Right ventricle myocardium superior (tissue), 1 donor: Measurements from ENCODE around the gene IRF3. TPM values are rescaled to one million over a fixed set of nuclear protein-coding genes. Genes with fewer than 3 reads are reported as not detected.

ENCODE experiments used
- ATAC-seq: fragments of 200-7000 bp; cut with Tn5 transposase; one replicate; pipeline ENCODE4 v1.9.1; 2020; ENCODE audit warnings: mild to moderate bottlenecking; ENCODE audit not compliant: poor library complexity
- DNase-seq: peaks from one replicate; pipeline ENCODE4 v3.0.0-alpha.2; 2020
- intact Hi-C: fragments of 100-400 bp; cut with DNase I; formaldehyde crosslinking; loops from one replicate; pipeline ENCODE4 v1.11.2; 2022
- long read RNA-seq: library from polyadenylated mRNA; unstranded; transcript quantifications from one replicate; pipeline ENCODE4 v2.0.0, GENCODE V29; 2021
- total RNA-seq: library from RNA; stranded (reverse); fragmentation: NEBNext Ultra II Directional; extraction: Animal tissue kit (Norgen Biotek cat#: 25700); gene quantifications from one replicate; pipeline ENCODE4 v1.2.1, GENCODE V29; 2021
- donor health status: DM: no; HTN: yes; CAD: no; lungs with severe emphysema.

The IRF3 gene
- 29.9 TPM for total RNA-seq
- long read RNA-seq, transcript IRF3-203 (8 exons, 1,613 nt), result major isoform, 7 of 30 reads
- long read RNA-seq, partial matches to known transcripts, result 2 of 30 reads
- long read RNA-seq, other reads (novel, unspliced or antisense), result 14 of 30 reads

GRCh38 chr19:49665351-49666119, at the start of gene IRF3, which contains the start of gene BCL2L12:
IRF3 (minus strand) TSS chr19:49665857; CDS start chr19:49664838, 1,019 bp downstream.
BCL2L12 (plus strand) TSS chr19:49665933; CDS start chr19:49666693, 760 bp downstream.
- intact Hi-C loops, result no loop called here
- ATAC-seq (peak; percentile 95), DNase-seq (peak; percentile 98)

- intact Hi-C loops, result no loop called here
- DNase-seq (no peak), ATAC-seq (no peak)
Observed at GRCh38 chr19:49713236-49713845, 47.7 kb upstream of the IRF3 start.

GRCh38 chr19:49712397-49712859, 46.8 kb upstream of the IRF3 start:
- peak; percentile 77 for DNase-seq
- intact Hi-C loops, result no loop called here
- ATAC-seq, result no peak

- ATAC-seq, result no peak
- no peak for DNase-seq
- intact Hi-C loops, result no loop called here
Observed at GRCh38 chr19:49710372-49710951, 44.8 kb upstream of the IRF3 start.

GRCh38 chr19:49705919-49706318, 40.3 kb upstream of the IRF3 start:
- intact Hi-C loops, result no loop called here
- ATAC-seq (no peak), DNase-seq (no peak)

- no peak for DNase-seq
- no peak for ATAC-seq
- intact Hi-C loops, result no loop called here
Observed at GRCh38 chr19:49704888-49705642, 39.4 kb upstream of the IRF3 start.

- ATAC-seq (no peak), DNase-seq (no peak)
- intact Hi-C loops, result no loop called here
Observed at GRCh38 chr19:49701271-49701786, 35.7 kb upstream of the IRF3 start.

GRCh38 chr19:49700563-49700962, 34.9 kb upstream of the IRF3 start:
- intact Hi-C loops, result no loop called here
- no peak for ATAC-seq

GRCh38 chr19:49699364-49699763, 33.7 kb upstream of the IRF3 start:
- no peak for ATAC-seq
- DNase-seq, result no peak
- intact Hi-C loops, result no loop called here

More at GRCh38 chr19:49700563-49700962, 34.9 kb upstream of the IRF3 start:
- no peak for DNase-seq

- DNase-seq (no peak), ATAC-seq (no peak)
- intact Hi-C loops, result no loop called here
Observed at GRCh38 chr19:49696865-49697264, 31.2 kb upstream of the IRF3 start.

GRCh38 chr19:49696115-49696514, 30.5 kb upstream of the IRF3 start:
- ATAC-seq (no peak), DNase-seq (no peak)
- intact Hi-C loops, result no loop called here

- no peak for DNase-seq
- ATAC-seq, result no peak
- intact Hi-C loops, result no loop called here
Observed at GRCh38 chr19:49692147-49692506, 26.5 kb upstream of the IRF3 start.

GRCh38 chr19:49691243-49692146, 25.8 kb upstream of the IRF3 start:
- peak; percentile 52 for ATAC-seq
- intact Hi-C loops, result no loop called here
- peak; percentile 80 for DNase-seq

- DNase-seq (peak; percentile 85), ATAC-seq (peak; percentile 85)
- intact Hi-C loops, result no loop called here
Observed at GRCh38 chr19:49690656-49691242, 25.1 kb upstream of the IRF3 start, which contains the start of gene CPT1C. CPT1C (plus strand) TSS chr19:49691116; CDS start chr19:49692253, 1,137 bp downstream.

- ATAC-seq (peak; percentile 5), DNase-seq (no peak)
- intact Hi-C loops, result no loop called here
Observed at GRCh38 chr19:49690079-49690655, 24.5 kb upstream of the IRF3 start.

- ATAC-seq (peak; percentile 54), DNase-seq (peak; percentile 69)
- intact Hi-C loops, result no loop called here
Observed at GRCh38 chr19:49689133-49690078, 23.7 kb upstream of the IRF3 start, which contains the start of gene ADM5. ADM5 (plus strand) TSS chr19:49689594; CDS start chr19:49689838, 244 bp downstream.
